H9 (cell line): Measurements from ENCODE around the gene BTBD3. TPM values are rescaled to one million over a fixed set of nuclear protein-coding genes. Genes with fewer than 3 reads are reported as not detected.

ENCODE experiments used
- DNase-seq: peaks from one replicate; pipeline ENCODE4 v3.0.0-alpha.2; 2017
- H2AFZ ChIP-seq: one replicate; pipeline ENCODE4 v1.6.1; 2013; ENCODE audit warnings: mild to moderate bottlenecking, low read length, control low read depth, moderate library complexity
- H2AK5ac ChIP-seq: 2 replicates; pipeline ENCODE4 v1.6.1; 2013; ENCODE audit warnings: low read length, control low read depth, mixed read lengths; ENCODE audit not compliant: insufficient read length
- H2BK120ac ChIP-seq: one replicate; pipeline ENCODE4 v1.6.1; 2013; ENCODE audit warnings: low read depth, mild to moderate bottlenecking, low read length, control low read depth, inconsistent platforms; ENCODE audit not compliant: poor library complexity, severe bottlenecking
- H2BK12ac ChIP-seq: 2 replicates; pipeline ENCODE4 v1.6.1; 2013; ENCODE audit warnings: low read length, control low read depth, mixed read lengths, low read depth; ENCODE audit not compliant: insufficient read length
- H2BK15ac ChIP-seq: 2 replicates; pipeline ENCODE4 v1.6.1; 2013; ENCODE audit warnings: low read depth, low read length, control low read depth
- H2BK20ac ChIP-seq: one replicate; pipeline ENCODE4 v1.6.1; 2013; ENCODE audit warnings: low read depth, mild to moderate bottlenecking, low read length, control low read depth, inconsistent platforms; ENCODE audit not compliant: poor library complexity, severe bottlenecking
- H2BK5ac ChIP-seq: 2 replicates; pipeline ENCODE4 v1.6.1; 2013; ENCODE audit warnings: low read length, control low read depth, mixed read lengths; ENCODE audit not compliant: insufficient read length
- H3K14ac ChIP-seq: 2 replicates; pipeline ENCODE4 v1.6.1; 2013; ENCODE audit warnings: low read length, control low read depth; ENCODE audit not compliant: insufficient read depth
- H3K18ac ChIP-seq: 2 replicates; pipeline ENCODE4 v1.6.1; 2013; ENCODE audit warnings: low read depth, mild to moderate bottlenecking, mixed read lengths, low read length, control low read depth; ENCODE audit not compliant: insufficient read length
- H3K23ac ChIP-seq: 2 replicates; pipeline ENCODE4 v1.6.1; 2013; ENCODE audit warnings: low read length, control low read depth, mixed read lengths, low read depth; ENCODE audit not compliant: insufficient read length
- H3K23me2 ChIP-seq: 2 replicates; pipeline ENCODE4 v1.6.1; 2013; ENCODE audit warnings: low read depth, mild to moderate bottlenecking, mixed read lengths, low read length, control low read depth; ENCODE audit not compliant: insufficient read length, poor library complexity, severe bottlenecking
- H3K27ac ChIP-seq: 2 replicates; pipeline ENCODE4 v1.5.1; 2013; ENCODE audit warnings: low read length, control low read depth, mixed read lengths, low read depth; ENCODE audit not compliant: insufficient read length
- H3K27me3 ChIP-seq: 2 replicates; pipeline ENCODE4 v1.6.1; 2013; ENCODE audit warnings: low read length, control low read depth, inconsistent platforms; ENCODE audit not compliant: insufficient read depth
- H3K4ac ChIP-seq: 2 replicates; pipeline ENCODE4 v1.6.1; 2013; ENCODE audit warnings: low read depth, mild to moderate bottlenecking, control low read depth, inconsistent platforms, low read length, moderate library complexity
- H3K4me1 ChIP-seq: 2 replicates; pipeline ENCODE4 v1.6.1; 2013; ENCODE audit warnings: low read length, control low read depth, inconsistent platforms; ENCODE audit not compliant: insufficient read depth
- H3K4me2 ChIP-seq: 2 replicates; pipeline ENCODE4 v1.6.1; 2013; ENCODE audit warnings: low read length, control low read depth, mixed read lengths; ENCODE audit not compliant: insufficient read length, insufficient read depth
- H3K56ac ChIP-seq: 2 replicates; pipeline ENCODE4 v1.6.1; 2013; ENCODE audit warnings: low read depth, mild to moderate bottlenecking, mixed read lengths, low read length, control low read depth; ENCODE audit not compliant: insufficient read length
- H3K79me1 ChIP-seq: 2 replicates; pipeline ENCODE4 v1.6.1; 2013; ENCODE audit warnings: low read depth, mild to moderate bottlenecking, moderate library complexity, low read length, control low read depth, inconsistent platforms; ENCODE audit not compliant: insufficient read depth, poor library complexity, severe bottlenecking
- H3K79me2 ChIP-seq: 2 replicates; pipeline ENCODE4 v1.6.1; 2013; ENCODE audit warnings: low read length, control low read depth, inconsistent platforms; ENCODE audit not compliant: insufficient read depth
- H3K9ac ChIP-seq: 2 replicates; pipeline ENCODE4 v1.6.1; 2013; ENCODE audit warnings: low read length, control low read depth, mixed read lengths; ENCODE audit not compliant: insufficient read length; ENCODE audit errors: extremely low read depth
- H3K9me3 ChIP-seq: one replicate; pipeline ENCODE4 v1.6.1; 2013; ENCODE audit warnings: low read depth, low read length, inconsistent platforms; ENCODE audit not compliant: control insufficient read depth
- H3T11ph ChIP-seq: one replicate; pipeline ENCODE4 v1.6.1; 2013; ENCODE audit warnings: mild to moderate bottlenecking, low read length, control low read depth, inconsistent platforms
- H4K20me1 ChIP-seq: one replicate; pipeline ENCODE4 v1.6.1; 2013; ENCODE audit not compliant: control insufficient read depth, insufficient read length, insufficient read depth
- H4K5ac ChIP-seq: 2 replicates; pipeline ENCODE4 v1.6.1; 2013; ENCODE audit warnings: low read depth, mild to moderate bottlenecking, mixed read lengths, low read length, control low read depth; ENCODE audit not compliant: insufficient read length
- H4K8ac ChIP-seq: replicated peaks from 2 replicates; pipeline ENCODE4 v1.6.1; 2013; ENCODE audit warnings: low read length, control low read depth, mixed read lengths, low read depth; ENCODE audit not compliant: insufficient read length
- H4K91ac ChIP-seq: 2 replicates; pipeline ENCODE4 v1.6.1; 2013; ENCODE audit warnings: low read depth, mild to moderate bottlenecking, moderate library complexity, mixed read lengths, low read length, control low read depth; ENCODE audit not compliant: insufficient read length
- H3K27ac Mint-ChIP-seq, 3 experiments: 2 replicates in 2 of 3; 3 replicates in 1 of 3; pipeline ENCODE4 v1.8.0; 2020 to 2021; ENCODE audit warnings: mixed read lengths in 3 of 3, mild to moderate bottlenecking in 1 of 3, moderate library complexity in 1 of 3
- H3K27me3 Mint-ChIP-seq: 2 replicates; pipeline ENCODE4 v1.8.0; 2021; ENCODE audit warnings: low read depth, mild to moderate bottlenecking, moderate library complexity, mixed read lengths
- H3K36me3 Mint-ChIP-seq, 3 experiments: 2 replicates in 2 of 3; 3 replicates in 1 of 3; pipeline ENCODE4 v1.8.0; 2020 to 2021; ENCODE audit warnings: low read depth in 3 of 3, mixed read lengths in 3 of 3; ENCODE audit not compliant: insufficient read depth in 1 of 3
- H3K4me1 Mint-ChIP-seq, 2 experiments: 2 replicates each; pipeline ENCODE4 v1.8.0; 2020; ENCODE audit warnings: mixed read lengths in 2 of 2
- H3K4me3 Mint-ChIP-seq, 2 experiments: 2 replicates in 1 of 2; 3 replicates in 1 of 2; pipeline ENCODE4 v1.8.0; 2020 to 2021; ENCODE audit warnings: mild to moderate bottlenecking in 2 of 2, mixed read lengths in 2 of 2, moderate library complexity in 1 of 2
- H3K9me3 Mint-ChIP-seq, 2 experiments: 2 replicates in 1 of 2; 3 replicates in 1 of 2; pipeline ENCODE4 v1.8.0; 2020; ENCODE audit warnings: mild to moderate bottlenecking in 2 of 2, mixed read lengths in 2 of 2, moderate library complexity in 1 of 2
- WGBS: extraction: QIAGEN DNeasy Blood & Tissue Kit; methylation state at CpG from one replicate; pipeline ENCODE4 v1.1.7; 2013; ENCODE audit warnings: missing lambda C conversion rate, low lambda C conversion rate, mixed read lengths; ENCODE audit not compliant: insufficient read length; ENCODE audit errors: extremely low coverage; 5-methylcytosine and 5-hydroxymethylcytosine counted together
- total RNA-seq: library from RNA; stranded (reverse); gene quantifications from 2 replicates; pipeline ENCODE4 v1.2.1, GENCODE V29; 2021
- TF ChIP-seq, protein P1 (sequence below): fragments of 200-600 bp; sonication (generic); conservative IDR thresholded peaks from 3 replicates; pipeline ENCODE4 v1.8.0; 2021; ENCODE audit warnings: antibody characterized with exemption, mild to moderate bottlenecking

Gene BTBD3
- total RNA-seq, 1 experiment from 2014 or later, result 62.1 TPM

DNA sequence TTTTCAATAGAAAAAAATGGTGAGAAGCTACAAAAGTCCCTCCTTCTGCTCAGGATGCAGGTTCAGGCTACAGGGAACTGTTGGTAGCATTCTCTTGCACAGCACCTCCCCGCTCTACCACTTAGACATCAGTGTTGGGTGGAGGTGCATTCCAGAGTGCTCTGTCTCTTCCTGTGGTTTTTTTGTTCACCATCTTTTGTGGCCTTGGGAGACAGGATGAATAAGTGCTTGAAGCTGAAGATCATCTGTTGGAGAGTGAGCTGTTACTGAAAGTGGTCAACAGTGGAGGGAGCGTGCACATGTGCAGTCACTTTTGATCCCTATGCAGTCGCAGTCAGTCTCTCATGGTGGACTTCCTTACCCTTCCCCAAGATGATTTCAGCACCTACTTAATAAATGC is 16.6 kb upstream of the BTBD3 start:
- no CpG with 5 or more reads among the region's 3 CpGs for WGBS
- Histone ChIP-seq H3K79me1 (peaks cover 3% of the 10 kb centered on the region), H3K9ac (no peak overlapping the region), H3T11ph (no peak overlapping the region), H2BK5ac (no peak overlapping the region), H3K27ac (no peak overlapping the region), H3K27me3 (no peaks in the 10 kb centered on the region), H3K14ac (no peak overlapping the region), H3K4me2 (no peak overlapping the region), H2BK15ac (no peak overlapping the region), H3K9me3 (no peaks in the 10 kb centered on the region), H4K5ac (no peak overlapping the region), H3K4me1 (no peaks in the 10 kb centered on the region), H3K56ac (no peak overlapping the region), H4K20me1 (peaks cover 3% of the 10 kb centered on the region), H3K23me2 (no peaks in the 10 kb centered on the region), H3K4ac (no peak overlapping the region), H2BK120ac (no peak overlapping the region), H3K18ac (no peak overlapping the region), H2BK20ac (no peak overlapping the region), H4K91ac (no peak overlapping the region), H4K8ac (no peak overlapping the region), H2AFZ (no peak overlapping the region), H2BK12ac (no peak overlapping the region), H2AK5ac (no peak overlapping the region), H3K23ac (no peak overlapping the region), H3K79me2 (peaks cover 12% of the 10 kb centered on the region; the same call in 1 of the 2 replicates)
- Mint-ChIP-seq H3K27ac (no peak overlapping the region), H3K36me3 (peaks cover 0 to 21% (median 14%) of the 10 kb centered on the region in 3 experiments; a peak in 6 of 7 replicates), H3K4me1 (peaks cover 32 to 38% of the 10 kb centered on the region in 2 experiments), H3K9me3 (no peaks in the 10 kb centered on the region), H3K27me3 (no peaks in the 10 kb centered on the region), H3K4me3 (no peak overlapping the region)
- TF ChIP-seq, protein P1, sequence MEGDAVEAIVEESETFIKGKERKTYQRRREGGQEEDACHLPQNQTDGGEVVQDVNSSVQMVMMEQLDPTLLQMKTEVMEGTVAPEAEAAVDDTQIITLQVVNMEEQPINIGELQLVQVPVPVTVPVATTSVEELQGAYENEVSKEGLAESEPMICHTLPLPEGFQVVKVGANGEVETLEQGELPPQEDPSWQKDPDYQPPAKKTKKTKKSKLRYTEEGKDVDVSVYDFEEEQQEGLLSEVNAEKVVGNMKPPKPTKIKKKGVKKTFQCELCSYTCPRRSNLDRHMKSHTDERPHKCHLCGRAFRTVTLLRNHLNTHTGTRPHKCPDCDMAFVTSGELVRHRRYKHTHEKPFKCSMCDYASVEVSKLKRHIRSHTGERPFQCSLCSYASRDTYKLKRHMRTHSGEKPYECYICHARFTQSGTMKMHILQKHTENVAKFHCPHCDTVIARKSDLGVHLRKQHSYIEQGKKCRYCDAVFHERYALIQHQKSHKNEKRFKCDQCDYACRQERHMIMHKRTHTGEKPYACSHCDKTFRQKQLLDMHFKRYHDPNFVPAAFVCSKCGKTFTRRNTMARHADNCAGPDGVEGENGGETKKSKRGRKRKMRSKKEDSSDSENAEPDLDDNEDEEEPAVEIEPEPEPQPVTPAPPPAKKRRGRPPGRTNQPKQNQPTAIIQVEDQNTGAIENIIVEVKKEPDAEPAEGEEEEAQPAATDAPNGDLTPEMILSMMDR, result no peak
- no peak for DNase-seq
